Lung (tissue), 12 donors: ENCODE measurements around the gene STT3B. TPM values are rescaled to one million over a fixed set of nuclear protein-coding genes. Genes with fewer than 3 reads are reported as not detected.

Experiments used
- ATAC-seq: fragments of 200-7000 bp; cut with Tn5 transposase; one replicate; pipeline ENCODE4 v1.9.1; 2020; ENCODE audit warnings: moderate number of reproducible peaks; ENCODE audit not compliant: insufficient read depth, low FRiP score
- DNase-seq, 3 donors: peaks; one replicate each; pipeline ENCODE4 v3.0.0-alpha.2; 2013 to 2017
- H3K27ac ChIP-seq, 2 donors: one replicate each; pipeline ENCODE4 v1.5.1; 2013; ENCODE audit warnings: mild to moderate bottlenecking in 2 of 2, moderate library complexity in 2 of 2, control low read depth in 1 of 2, inconsistent platforms in 1 of 2, low read depth in 1 of 2, low read length in 1 of 2
- H3K27me3 ChIP-seq, 3 donors: one replicate each; pipeline ENCODE4 v1.5.1; 2013; ENCODE audit warnings: low read length in 2 of 3; ENCODE audit not compliant: control insufficient read depth in 3 of 3, insufficient read depth in 3 of 3
- H3K36me3 ChIP-seq, 4 donors: one replicate each; pipeline ENCODE4 v1.5.1; 2013; ENCODE audit warnings: low read length in 4 of 4, mild to moderate bottlenecking in 1 of 4, moderate library complexity in 1 of 4; ENCODE audit not compliant: control insufficient read depth in 4 of 4, insufficient read depth in 4 of 4
- H3K4me1 ChIP-seq, 5 donors: one replicate each; pipeline ENCODE4 v1.5.1; 2013; ENCODE audit warnings: low read length in 5 of 5, mild to moderate bottlenecking in 2 of 5, moderate library complexity in 1 of 5; ENCODE audit not compliant: control insufficient read depth in 5 of 5, insufficient read depth in 5 of 5
- H3K4me3 ChIP-seq: one replicate; pipeline ENCODE4 v1.5.1; 2013; ENCODE audit warnings: mild to moderate bottlenecking, control low read depth, moderate library complexity
- H3K9ac ChIP-seq, 2 donors: one replicate each; pipeline ENCODE4 v1.5.1; 2013; ENCODE audit warnings: low read length in 2 of 2, control low read depth in 1 of 2; ENCODE audit not compliant: insufficient read depth in 1 of 2
- H3K9me3 ChIP-seq, 4 donors: one replicate each; pipeline ENCODE4 v1.5.1; 2013; ENCODE audit warnings: low read length in 3 of 4, mild to moderate bottlenecking in 1 of 4, moderate library complexity in 1 of 4; ENCODE audit not compliant: control insufficient read depth in 4 of 4, insufficient read depth in 3 of 4
- WGBS, 2 donors: extraction: QIAGEN DNeasy Blood & Tissue Kit; methylation state at CpG; one replicate each; pipeline ENCODE4 v1.1.7; 2013; 5-methylcytosine and 5-hydroxymethylcytosine counted together
- polyA plus RNA-seq, 2 donors: library from polyadenylated mRNA; stranded (reverse); fragments of 200-250 nt; gene quantifications; one replicate each; pipeline ENCODE4 v1.2.1, GENCODE V29; 2013
- total RNA-seq, 2 donors: library from RNA; depleted of rRNA in 1 of 2; stranded (reverse); fragments of >200 nt in 1 of 2; gene quantifications; one replicate each; pipeline ENCODE4 v1.2.1, GENCODE V29; 2014 to 2021
- TF ChIP-seq, protein P1 (sequence below): IDR thresholded peaks from 2 replicates; pipeline ENCODE4 v1.5.1; 2012; ENCODE audit warnings: mild to moderate bottlenecking; ENCODE audit errors: control extremely low read depth, extremely low read depth
- donor health status: control.
- donor health status: control.
- donor health status: Bipolar disorder and iron deficiency.
- donor health status: healthy.
- donor health status: DM: yes; HTN: yes; CAD: no.

STT3B gene
- total and polyA plus RNA-seq, 4 donors: 39.3 to 217 (median 85.5) TPM

GRCh38 chr3:31661993-31662670 lies 129.4 kb downstream of the STT3B start:
- WGBS, 2 donors: 75 to 77% methylated on average over 5 of the region's 5 CpGs
- no peaks in the 10 kb centered on the region for H3K9me3 ChIP-seq
- no peak for ATAC-seq
- H3K27me3 ChIP-seq: no peaks in the 10 kb centered on the region
- H3K4me1 ChIP-seq: peaks cover 0 to 13% (median 0%) of the 10 kb centered on the region in 5 donors
- no peak for DNase-seq
- H3K36me3 ChIP-seq: no peaks in the 10 kb centered on the region
- no peak overlapping the region for H3K4me3 ChIP-seq
- TF ChIP-seq, protein P1, sequence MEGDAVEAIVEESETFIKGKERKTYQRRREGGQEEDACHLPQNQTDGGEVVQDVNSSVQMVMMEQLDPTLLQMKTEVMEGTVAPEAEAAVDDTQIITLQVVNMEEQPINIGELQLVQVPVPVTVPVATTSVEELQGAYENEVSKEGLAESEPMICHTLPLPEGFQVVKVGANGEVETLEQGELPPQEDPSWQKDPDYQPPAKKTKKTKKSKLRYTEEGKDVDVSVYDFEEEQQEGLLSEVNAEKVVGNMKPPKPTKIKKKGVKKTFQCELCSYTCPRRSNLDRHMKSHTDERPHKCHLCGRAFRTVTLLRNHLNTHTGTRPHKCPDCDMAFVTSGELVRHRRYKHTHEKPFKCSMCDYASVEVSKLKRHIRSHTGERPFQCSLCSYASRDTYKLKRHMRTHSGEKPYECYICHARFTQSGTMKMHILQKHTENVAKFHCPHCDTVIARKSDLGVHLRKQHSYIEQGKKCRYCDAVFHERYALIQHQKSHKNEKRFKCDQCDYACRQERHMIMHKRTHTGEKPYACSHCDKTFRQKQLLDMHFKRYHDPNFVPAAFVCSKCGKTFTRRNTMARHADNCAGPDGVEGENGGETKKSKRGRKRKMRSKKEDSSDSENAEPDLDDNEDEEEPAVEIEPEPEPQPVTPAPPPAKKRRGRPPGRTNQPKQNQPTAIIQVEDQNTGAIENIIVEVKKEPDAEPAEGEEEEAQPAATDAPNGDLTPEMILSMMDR: no peak
- no peak overlapping the region for H3K9ac ChIP-seq
- H3K27ac ChIP-seq: no peak overlapping the region

DNA sequence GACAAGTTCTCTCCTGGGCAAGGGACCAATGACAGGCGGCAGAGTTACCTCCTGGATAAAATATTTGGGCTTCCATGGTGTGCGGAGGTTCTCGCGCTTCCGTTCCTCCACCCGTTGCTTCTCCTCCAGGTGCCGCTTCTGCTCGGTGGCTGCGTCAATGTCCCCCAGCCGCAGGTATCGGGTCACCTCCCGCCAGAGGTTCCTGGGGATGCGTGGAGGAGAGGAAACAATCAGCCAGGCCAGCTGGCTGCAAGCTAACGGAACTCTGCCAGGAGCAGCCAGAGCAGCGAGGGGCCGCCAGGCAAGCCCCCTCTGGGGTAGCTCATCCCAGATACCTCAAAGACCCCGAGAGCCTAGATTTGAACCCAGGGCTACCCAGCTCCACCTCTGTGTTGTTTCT lies 131.3 kb downstream of the STT3B start:
- H3K9ac ChIP-seq: no peak overlapping the region

GRCh38 chr3:31667582-31667981 lies 134.9 kb downstream of the STT3B start:
- Histone ChIP-seq H3K36me3 (peaks cover 0 to 7% (median under 1%) of the 10 kb centered on the region in 4 donors), H3K9me3 (no peaks in the 10 kb centered on the region), H3K27me3 (no peaks in the 10 kb centered on the region), H3K27ac (no peak overlapping the region), H3K9ac (no peak overlapping the region), H3K4me1 (peaks cover 0 to 13% (median 4%) of the 10 kb centered on the region in 5 donors), H3K4me3 (no peak overlapping the region)
- DNase-seq (no peak), ATAC-seq (no peak)
- TF ChIP-seq, protein P1: no peak
- WGBS, 2 donors: 89 to 93% methylated on average over 1 of the region's 1 CpG

More for the DNA sequence above, 131.3 kb downstream of the STT3B start:
- Histone ChIP-seq H3K27ac (no peak overlapping the region), H3K27me3 (no peaks in the 10 kb centered on the region), H3K4me1 (peaks cover 0 to 13% (median 0%) of the 10 kb centered on the region in 5 donors), H3K4me3 (no peak overlapping the region), H3K36me3 (peaks cover 0 to 7% (median 0%) of the 10 kb centered on the region in 4 donors), H3K9me3 (no peaks in the 10 kb centered on the region)
- DNase-seq (no peak), ATAC-seq (no peak)
- 98 to 100% methylated on average over 17 of the region's 17 CpGs for WGBS, 2 donors
- TF ChIP-seq, protein P1: no peak
